NT2/D1 (cell line): ENCODE measurements around the gene PTN.

Experiments used
- SUZ12 ChIP-seq: IDR thresholded peaks from 2 replicates; pipeline ENCODE4 v1.6.1; 2011; ENCODE audit not compliant: insufficient read length, insufficient read depth; ENCODE audit errors: extremely low read depth
- YY1 ChIP-seq: IDR thresholded peaks from 2 replicates; pipeline ENCODE4 v1.6.1; 2011; ENCODE audit not compliant: insufficient read length, insufficient read depth

DNA sequence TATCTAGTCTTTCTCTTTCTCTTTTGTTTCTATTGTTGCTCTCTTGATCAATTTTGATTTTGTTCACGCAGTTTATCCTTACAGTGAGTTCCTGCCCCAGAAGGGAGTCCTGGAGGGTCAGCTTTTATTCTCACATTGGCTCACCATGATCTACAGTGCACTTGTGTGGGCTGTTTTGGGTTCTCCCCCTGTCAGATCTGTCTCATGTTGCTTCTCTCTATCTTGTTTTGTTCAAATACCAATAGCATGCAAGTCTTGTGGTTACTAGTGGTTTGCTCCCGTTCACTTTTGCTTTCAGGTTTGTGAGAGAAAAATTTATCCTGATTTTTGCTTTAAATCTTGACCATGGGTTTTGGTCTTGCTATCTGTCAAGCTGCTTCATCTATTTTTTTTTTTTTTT is 74.3 kb downstream of the PTN start:
- TF ChIP-seq SUZ12 (no peak), YY1 (no peak)
